ENCODE data around the gene DLX1. TPM values are rescaled to one million over a fixed set of nuclear protein-coding genes. Genes with fewer than 3 reads are reported as not detected.

DLX1 gene
- total RNA-seq, 2 experiments from 2014 or later = not detected

GRCh38 chr2:172098650-172099471, 13.6 kb downstream of the DLX1 start:
- Mint-ChIP-seq H3K27ac (peak overlapping the region; percentile 3), H3K4me1 (ENCODE audit: low read depth) (peaks cover 57% of the 10 kb centered on the region), H3K4me3 (peak overlapping the region; percentile 64), H3K36me3 (ENCODE audit: low read depth) (no peaks in the 10 kb centered on the region), H3K9me3 (no peaks in the 10 kb centered on the region), H3K27me3 (peaks cover 73% of the 10 kb centered on the region)
- H3K9me3 ChIP-seq (ENCODE audit: control insufficient read depth in 1 of 2, insufficient read depth in 1 of 2, low read length in 2 of 2) = peaks cover 2 to 75% of the 10 kb centered on the region in 2 experiments
- DNase-seq (peak in 4 of 14 experiments; percentile 38 to 77 (median 59)), ATAC-seq (ENCODE audit: poor library complexity) (no peak)
- no peak overlapping the region for H3K4me3 ChIP-seq (ENCODE audit: low read length)
- H3K4me1 ChIP-seq (ENCODE audit: insufficient read depth, low read length) = peaks cover 97% of the 10 kb centered on the region
- no peak overlapping the region for H3K27ac ChIP-seq (ENCODE audit: low read depth in 1 of 2, low read length in 2 of 2)
- POLR2A ChIA-PET = interaction anchor here (0.7 to 2.3 kb wide), 5 partner anchors 11 to 363 kb away, joined by 3 to 9 read pairs (median 3); partner anchors contain the start of gene DLX1
- no peak for TF ChIP-seq CTCF (IDR thresholded peaks at IDR 0.05)
- CTCF ChIA-PET = interaction anchor here (0.7 kb wide), 1 partner anchor 12 kb away, joined by 3 read pairs; no protein-coding TSS in a partner anchor
- no peaks in the 10 kb centered on the region for H3K36me3 ChIP-seq (ENCODE audit: insufficient read depth, low read length)
- peaks cover 92 to 99% of the 10 kb centered on the region in 2 experiments for H3K27me3 ChIP-seq (ENCODE audit: control insufficient read depth in 1 of 2, insufficient read depth in 2 of 2, low read length in 2 of 2)
- intact Hi-C loops (cut with DNase I, micrococcal nuclease) = loop anchor here in 1 of 2 experiments (10.0 kb wide), 1 partner anchor 456 kb away; the partner anchor contains the start of gene PDK1

GRCh38 chr2:172099472-172100079, 14.3 kb downstream of the DLX1 start:
- Mint-ChIP-seq H3K9me3 (no peaks in the 10 kb centered on the region), H3K36me3 (ENCODE audit: low read depth) (no peaks in the 10 kb centered on the region), H3K4me3 (no peak overlapping the region), H3K4me1 (ENCODE audit: low read depth) (peaks cover 59% of the 10 kb centered on the region), H3K27ac (no peak overlapping the region), H3K27me3 (peaks cover 76% of the 10 kb centered on the region)
- ATAC-seq (ENCODE audit: poor library complexity) (no peak), DNase-seq (peak in 1 of 14 experiments; percentile 15)
- CTCF ChIA-PET = interaction anchor here (0.7 kb wide), 1 partner anchor 13 kb away, joined by 3 read pairs; no protein-coding TSS in a partner anchor
- Histone ChIP-seq H3K4me3 (ENCODE audit: low read length) (no peak overlapping the region), H3K27ac (ENCODE audit: low read depth in 1 of 2, low read length in 2 of 2) (no peak overlapping the region), H3K36me3 (ENCODE audit: insufficient read depth, low read length) (no peaks in the 10 kb centered on the region), H3K9me3 (ENCODE audit: control insufficient read depth in 1 of 2, insufficient read depth in 1 of 2, low read length in 2 of 2) (peaks cover 0 to 74% of the 10 kb centered on the region in 2 experiments), H3K27me3 (ENCODE audit: control insufficient read depth in 1 of 2, insufficient read depth in 2 of 2, low read length in 2 of 2) (peaks cover 92 to 100% of the 10 kb centered on the region in 2 experiments), H3K4me1 (ENCODE audit: insufficient read depth, low read length) (peaks cover 96% of the 10 kb centered on the region)
- TF ChIP-seq CTCF (IDR thresholded peaks at IDR 0.05) = no peak
- intact Hi-C loops (cut with DNase I, micrococcal nuclease) = loop anchor here (5.0 to 10.0 kb wide), 3 partner anchors 363 to 525 kb away; partner anchors contain the start of gene PDK1 (in 1 of the 2)
- POLR2A ChIA-PET = interaction anchor here (0.7 to 2.3 kb wide), 5 partner anchors 11 to 362 kb away, joined by 3 to 9 read pairs (median 3); partner anchors contain the start of gene DLX1

Data from CD4-positive, alpha-beta T cell (primary cell).